HepG2 (cell line): ENCODE data around the gene WTAP. TPM values are rescaled to one million over a fixed set of nuclear protein-coding genes. Genes with fewer than 3 reads are reported as not detected.

Experiments used
- ETV6 ChIP-seq: sonication (generic); formaldehyde crosslinking; conservative IDR thresholded peaks from 2 replicates; pipeline ENCODE4 v1.4.0; 2020; ENCODE audit warnings: missing genetic modification reagents
- GZF1 ChIP-seq: sonication (generic); formaldehyde crosslinking; IDR thresholded peaks from 2 replicates; pipeline ENCODE4 v1.5.1; 2020; ENCODE audit warnings: mild to moderate bottlenecking, missing genetic modification reagents
- IKZF5 ChIP-seq: IDR thresholded peaks from 2 replicates; pipeline ENCODE4 v1.6.1; 2018; ENCODE audit warnings: missing genetic modification reagents, mild to moderate bottlenecking, missing compliant biosample characterization
- KDM2A ChIP-seq: sonication (generic); formaldehyde crosslinking; IDR thresholded peaks from 2 replicates; pipeline ENCODE4 v1.4.0; 2020; ENCODE audit warnings: low read depth, missing genetic modification reagents, borderline replicate concordance
- SALL1 ChIP-seq: sonication (generic); formaldehyde crosslinking; IDR thresholded peaks from 2 replicates; pipeline ENCODE4 v1.8.0; 2022; ENCODE audit warnings: mild to moderate bottlenecking, missing genetic modification reagents
- SAP130 ChIP-seq: IDR thresholded peaks from 2 replicates; pipeline ENCODE4 v1.6.1; 2016; ENCODE audit warnings: low read depth
- SATB2 ChIP-seq: sonication (generic); formaldehyde crosslinking; IDR thresholded peaks from 2 replicates; pipeline ENCODE4 v1.5.0; 2020; ENCODE audit warnings: missing genetic modification reagents
- TERF1 ChIP-seq: sonication (generic); formaldehyde crosslinking; IDR thresholded peaks from 2 replicates; pipeline ENCODE4 v1.8.0; 2022; ENCODE audit warnings: mild to moderate bottlenecking, missing genetic modification reagents, moderate library complexity
- TOE1 ChIP-seq: sonication (generic); formaldehyde crosslinking; IDR thresholded peaks from 2 replicates; pipeline ENCODE4 v1.4.0; 2020; ENCODE audit warnings: mild to moderate bottlenecking, missing genetic modification reagents
- ZMAT5 ChIP-seq: sonication (generic); formaldehyde crosslinking; IDR thresholded peaks from 2 replicates; pipeline ENCODE4 v1.5.0; 2020; ENCODE audit warnings: mild to moderate bottlenecking, low read depth, missing genetic modification reagents, borderline replicate concordance
- ZNF431 ChIP-seq: sonication (generic); formaldehyde crosslinking; IDR thresholded peaks from 2 replicates; pipeline ENCODE4 v1.9.0; 2022; ENCODE audit warnings: missing genetic modification reagents, low read depth, mild to moderate bottlenecking, borderline replicate concordance
- ZNF839 ChIP-seq: sonication (generic); formaldehyde crosslinking; IDR thresholded peaks from 2 replicates; pipeline ENCODE4 v1.4.0; 2020; ENCODE audit warnings: missing genetic modification reagents, mild to moderate bottlenecking, borderline replicate concordance
- ZNF878 ChIP-seq: sonication (generic); formaldehyde crosslinking; IDR thresholded peaks from 2 replicates; pipeline ENCODE4 v1.8.1; 2023; ENCODE audit warnings: mild to moderate bottlenecking, missing genetic modification reagents, moderate library complexity
- ZSCAN12 ChIP-seq: sonication (generic); formaldehyde crosslinking; IDR thresholded peaks from 2 replicates; pipeline ENCODE4 v1.9.0; 2021; ENCODE audit warnings: mild to moderate bottlenecking, missing genetic modification reagents
- polyA plus RNA-seq, 8 experiments: library from polyadenylated mRNA; depleted of rRNA in 3 of 8; stranded (reverse) in 7 of 8; unstranded in 1 of 8; fragments of >200 nt; fragmentation: Illumina TruSeq in 4 of 8; extraction: Trizol in 4 of 8; gene quantifications; 2 replicates each; pipeline versions ENCODE4 v1.2.1 to v1.2.3, GENCODE V29; 2011 to 2016; ENCODE audit warnings: low read depth in 4 of 8, missing spikeins in 1 of 8, mixed read lengths in 1 of 8; ENCODE audit not compliant: insufficient read depth in 1 of 8
- total RNA-seq, 5 experiments: library from RNA; depleted of rRNA; stranded (reverse); fragments of >200 nt; fragmentation: Illumina TruSeq; extraction: Trizol; gene quantifications; 2 replicates each; pipeline ENCODE4 v1.2.3, GENCODE V29; 2016; ENCODE audit warnings: low read depth in 1 of 5

Gene WTAP
- total and polyA plus RNA-seq, 2 of the 13 experiments (the other 11 are each of a cell fraction or from before 2014, with no cell fraction given) = 31.6 to 167 TPM

- TF ChIP-seq IKZF5 (CRISPR knock-in tag) = 0 out of 2 replicates have a peak, but pooled peaks have one; percentile 26
- no peak for TF ChIP-seq TOE1
- no peak for TF ChIP-seq ZSCAN12 (CRISPR knock-in tag)
- TF ChIP-seq ZNF878 (CRISPR knock-in tag) = no peak
- 0 out of 2 replicates have a peak, but pooled peaks have one; percentile 17 for TF ChIP-seq KDM2A (CRISPR knock-in tag)
- no peak for TF ChIP-seq SALL1 (CRISPR knock-in tag)
- TF ChIP-seq GZF1 = no peak
- TF ChIP-seq ZNF431 (CRISPR knock-in tag) = peak; percentile 31; the same call in 1 of the 2 replicates
- no peak for TF ChIP-seq ETV6 (CRISPR knock-in tag)
- no peak for TF ChIP-seq ZNF839 (CRISPR knock-in tag)
- peak; percentile 78; the same call in 1 of the 2 replicates for TF ChIP-seq SAP130 (CRISPR knock-in tag)
- TF ChIP-seq SATB2 (CRISPR knock-in tag) = no peak; the same call in 1 of the 2 replicates
- TF ChIP-seq TERF1 (CRISPR knock-in tag) = no peak
- TF ChIP-seq ZMAT5 (CRISPR knock-in tag) = peak; percentile 56; the same call in 1 of the 2 replicates
Measured at GRCh38 chr6:159788753-159789376, 61.6 kb downstream of the WTAP start (continued).
